Activated T-helper 1 cell treated with Interleukin-2 at 50 U/mL for 16 hours (primary cell): ENCODE measurements around the gene PDZD2.
"Not testable (repeated sequence)": the region's sequence is repeated elsewhere in the genome, so short reads cannot be mapped to it uniquely, and the experiment has no call there.

Experiments
- DNase-seq: peaks from one replicate; pipeline ENCODE4 v3.0.0-alpha.2; 2020; ENCODE audit warnings: low read depth

PDZD2 gene

DNA sequence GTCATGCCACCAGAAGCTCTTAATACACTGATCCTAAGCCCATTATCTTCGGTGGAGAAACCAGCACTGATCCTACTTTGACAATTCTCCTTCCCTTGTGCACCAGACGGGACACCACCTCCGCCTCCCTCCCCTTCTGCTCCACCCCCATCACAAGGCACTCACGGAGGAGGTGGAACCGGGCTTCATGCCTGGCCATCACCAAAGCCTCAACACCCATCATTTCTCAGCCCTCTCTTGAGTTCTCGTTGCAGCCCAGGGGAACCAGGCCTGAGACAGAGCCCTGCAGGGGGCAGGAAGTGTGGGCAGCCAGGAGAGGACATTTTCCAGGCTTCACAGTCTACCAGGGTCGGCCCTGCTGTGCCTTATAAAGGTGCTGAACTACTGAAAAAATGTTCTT lies 374.7 kb downstream of the PDZD2 start:
- no peak for DNase-seq

DNA sequence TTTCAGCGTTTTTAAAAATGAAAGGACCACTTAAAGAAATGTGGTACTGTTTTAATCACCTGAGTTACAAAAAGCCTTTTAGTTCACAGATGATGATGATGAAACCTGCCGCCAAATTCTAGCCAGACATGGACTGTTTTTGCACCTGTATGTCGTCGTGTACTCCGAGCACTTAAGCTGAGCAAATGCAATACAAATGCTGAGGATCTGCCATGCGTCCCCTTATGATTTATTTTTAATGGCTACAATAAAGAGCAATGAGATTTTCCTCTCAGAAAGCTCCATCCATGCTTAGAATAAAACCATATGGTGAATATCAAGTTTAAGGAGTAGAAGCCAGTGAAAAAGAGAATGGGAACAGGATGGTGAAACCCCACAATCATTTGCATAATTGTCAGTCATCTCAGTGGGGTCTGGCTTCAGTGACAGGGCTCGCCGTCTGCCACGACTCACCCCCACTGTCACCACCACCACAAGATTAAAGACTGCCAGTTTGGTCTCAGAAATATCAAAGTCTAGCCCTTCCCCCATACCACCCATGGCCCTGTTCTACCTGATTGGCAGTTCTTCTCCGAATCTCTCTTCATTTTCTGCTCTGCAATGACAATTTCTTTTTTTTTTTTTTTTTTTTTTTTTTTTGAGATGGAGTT lies 375.3 kb downstream of the PDZD2 start:
- DNase-seq = no peak

DNA sequence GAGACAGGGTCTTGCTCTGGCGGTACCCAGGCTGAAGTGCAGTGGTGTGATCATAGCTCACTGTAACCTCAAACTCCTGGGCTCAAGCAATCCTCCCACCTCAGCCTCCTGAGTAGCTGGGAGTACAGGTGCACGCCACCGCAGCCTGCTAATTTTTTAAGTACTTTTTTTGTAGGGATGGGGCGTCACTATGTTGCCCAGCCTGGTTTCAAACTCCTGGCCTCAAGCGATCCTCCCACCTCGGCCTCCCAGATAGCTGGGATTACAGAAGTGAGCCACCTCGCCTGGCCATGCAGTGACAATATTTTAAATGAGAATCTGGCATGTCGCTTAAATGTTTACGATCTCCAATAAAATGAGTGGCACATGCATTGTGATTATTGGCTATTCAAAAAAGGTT lies 376.3 kb downstream of the PDZD2 start:
- not testable (repeated sequence) for DNase-seq

- DNase-seq = no peak
Measured at GRCh38 chr5:32017692-32018367, 378.9 kb downstream of the PDZD2 start.

DNA sequence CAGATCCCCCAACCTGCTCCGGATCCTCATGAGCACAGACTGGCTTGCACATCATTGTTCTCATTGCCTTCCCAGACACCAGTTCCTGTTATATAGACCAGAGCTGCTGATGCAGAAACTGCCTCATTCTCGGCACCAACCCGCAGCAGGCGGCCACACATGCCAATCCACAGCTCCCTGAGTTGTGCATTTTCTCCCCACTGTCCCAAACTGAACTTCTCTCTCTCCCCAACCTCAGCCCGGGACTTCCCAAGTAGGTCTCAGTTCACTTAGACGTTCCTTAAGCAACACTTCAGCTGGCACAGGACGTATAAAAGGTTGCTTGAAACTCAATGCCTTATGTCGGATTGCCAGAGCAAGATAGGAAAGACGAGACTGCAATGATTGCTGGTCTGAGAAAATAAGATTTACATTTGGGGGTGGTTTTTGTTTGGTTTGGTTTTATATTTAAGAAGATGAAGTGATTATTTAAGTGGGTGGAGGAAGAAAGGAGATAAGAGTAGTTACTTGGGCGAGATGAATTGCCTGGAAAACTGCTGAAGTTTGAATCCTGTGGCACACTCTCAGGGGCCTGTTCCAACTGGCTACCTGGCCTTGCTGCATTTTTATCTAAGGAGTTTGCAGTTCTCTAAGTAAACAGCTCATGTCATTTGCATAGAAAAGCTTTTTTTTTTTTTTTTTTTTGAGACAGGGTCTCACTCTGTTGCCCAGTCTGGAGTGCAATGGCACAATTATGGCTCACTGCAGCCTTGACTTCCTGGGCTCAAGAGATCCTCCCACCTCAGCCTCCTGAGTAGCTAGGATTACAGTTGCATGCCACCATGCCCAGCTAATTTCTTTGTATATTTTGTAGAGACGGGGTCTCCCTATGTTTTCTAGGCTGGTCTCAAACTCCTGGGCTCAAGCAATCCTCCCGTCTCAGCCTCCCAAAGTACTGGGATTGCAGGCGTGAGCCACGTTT lies 379.8 kb downstream of the PDZD2 start:
- DNase-seq = no peak

GRCh38 chr5:32020271-32020670 lies 381.3 kb downstream of the PDZD2 start:
- DNase-seq = no peak

DNA sequence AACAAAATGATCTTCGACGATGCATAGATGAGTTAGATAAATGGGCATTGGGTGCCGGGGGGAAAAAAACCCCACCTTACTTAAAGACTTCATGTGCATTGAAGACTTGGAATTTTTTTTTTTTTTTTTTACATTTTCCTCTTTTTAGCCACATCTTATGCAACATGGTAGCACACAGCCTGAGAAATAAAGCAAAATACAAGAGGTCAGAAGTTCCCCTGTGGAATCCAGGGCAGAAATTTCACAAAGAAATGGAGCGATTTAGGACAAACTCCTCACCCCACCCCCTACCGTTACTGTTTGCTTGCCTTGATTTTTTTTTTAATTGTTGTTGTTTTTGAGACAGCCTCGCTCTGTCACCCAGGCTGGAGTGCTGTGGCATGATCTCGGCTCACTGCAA lies 382.0 kb downstream of the PDZD2 start:
- no peak for DNase-seq

GRCh38 chr5:32021771-32022170 lies 382.8 kb downstream of the PDZD2 start:
- no peak for DNase-seq

- DNase-seq = no peak
Measured at GRCh38 chr5:32022638-32023037, 383.7 kb downstream of the PDZD2 start.

DNA sequence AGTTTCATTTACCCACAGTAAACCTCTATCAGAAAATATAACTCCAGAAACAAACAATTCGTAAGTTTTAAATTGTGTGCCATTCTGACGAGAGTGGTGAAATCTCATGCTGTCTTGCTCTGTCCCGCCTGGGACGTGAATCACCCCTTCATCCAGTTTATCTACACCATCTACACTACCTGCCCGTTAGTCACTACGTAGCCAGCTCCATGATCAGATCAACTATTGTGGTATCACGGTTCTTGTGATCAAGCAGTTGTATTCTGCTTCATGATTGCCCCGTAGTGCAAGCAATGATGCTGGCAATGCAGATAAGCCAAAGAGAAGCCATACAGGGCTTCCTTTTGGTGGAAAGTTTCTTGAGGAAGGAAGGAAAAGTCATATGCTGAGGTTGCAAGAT lies 384.9 kb downstream of the PDZD2 start:
- DNase-seq = no peak

DNA sequence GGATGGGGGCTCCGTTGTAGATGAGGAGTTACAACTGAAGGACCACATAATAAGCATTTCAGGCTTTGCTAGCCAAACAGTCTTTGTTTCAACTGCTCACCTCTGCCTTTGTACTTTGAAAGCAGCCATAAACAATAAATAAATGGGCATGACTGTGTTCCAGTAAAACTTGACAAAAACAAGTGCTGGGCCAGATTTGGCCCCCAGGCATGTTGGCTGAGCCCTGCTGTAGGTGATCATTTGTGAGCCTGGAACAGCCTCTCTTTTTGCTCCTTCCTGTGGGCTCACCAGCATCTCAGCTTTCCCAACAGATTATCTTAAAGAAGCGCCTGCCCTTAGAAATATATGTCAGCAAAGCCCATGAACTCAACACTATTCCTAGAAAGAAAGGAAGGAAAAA lies 385.8 kb downstream of the PDZD2 start:
- DNase-seq = no peak

GRCh38 chr5:32027093-32027716 lies 388.3 kb downstream of the PDZD2 start:
- no peak for DNase-seq

DNA sequence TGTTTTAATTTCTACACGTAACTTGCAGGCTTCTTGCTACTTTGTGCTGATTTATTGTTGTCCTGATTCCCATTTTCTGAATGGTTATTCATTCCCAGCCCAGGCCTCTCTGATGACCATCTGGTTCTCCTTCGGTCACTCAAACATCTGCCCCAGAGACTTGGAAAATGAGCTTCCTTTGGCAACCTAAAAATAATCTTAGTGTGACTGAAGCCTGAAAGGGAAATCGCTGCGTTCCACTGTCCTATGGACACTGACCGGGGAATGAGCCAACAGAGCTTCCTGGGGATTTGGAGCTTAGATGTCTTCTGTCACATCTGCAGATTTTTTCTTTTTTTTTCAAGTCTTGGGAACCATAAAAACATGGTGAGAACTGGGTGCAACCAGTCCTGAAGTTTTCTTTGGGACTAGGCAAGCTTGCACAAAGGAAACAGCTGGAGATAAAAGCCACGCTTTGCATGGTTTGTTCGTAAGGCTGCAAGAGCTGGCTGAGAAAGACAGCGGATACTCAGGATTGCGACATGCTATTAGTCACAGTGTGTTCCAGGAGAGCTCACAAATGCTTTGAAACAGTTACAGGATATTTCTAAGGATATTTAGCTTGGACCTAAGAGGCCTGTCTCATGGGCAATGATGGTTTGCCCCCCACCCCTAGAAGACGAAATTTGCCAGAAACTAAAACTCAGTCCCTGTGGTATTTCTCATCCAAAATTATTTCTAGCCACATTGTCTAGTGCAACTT lies 389.0 kb downstream of the PDZD2 start:
- DNase-seq = no peak

DNA sequence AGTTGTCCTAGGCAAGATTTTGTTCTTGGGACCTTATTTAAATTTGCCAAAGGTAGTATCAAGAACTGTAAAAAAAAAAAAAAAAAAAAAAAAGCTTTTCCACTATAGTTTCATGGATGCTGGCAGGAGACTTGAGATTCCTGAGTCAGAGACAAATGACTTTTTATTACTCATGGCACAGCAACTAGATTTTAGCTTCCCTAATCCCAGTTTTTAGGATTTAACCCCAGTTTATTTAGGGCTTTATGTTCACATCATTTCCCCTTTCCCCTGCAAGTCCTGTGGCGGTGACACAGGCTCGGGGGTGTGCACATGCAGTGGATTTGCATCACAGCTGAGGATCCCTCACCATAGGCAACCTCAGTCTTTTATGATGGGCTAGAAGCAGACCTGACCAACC lies 390.3 kb downstream of the PDZD2 start:
- no peak for DNase-seq

GRCh38 chr5:32029781-32030180 lies 390.9 kb downstream of the PDZD2 start:
- no peak for DNase-seq

GRCh38 chr5:32030222-32030621 lies 391.3 kb downstream of the PDZD2 start:
- DNase-seq = no peak

DNA sequence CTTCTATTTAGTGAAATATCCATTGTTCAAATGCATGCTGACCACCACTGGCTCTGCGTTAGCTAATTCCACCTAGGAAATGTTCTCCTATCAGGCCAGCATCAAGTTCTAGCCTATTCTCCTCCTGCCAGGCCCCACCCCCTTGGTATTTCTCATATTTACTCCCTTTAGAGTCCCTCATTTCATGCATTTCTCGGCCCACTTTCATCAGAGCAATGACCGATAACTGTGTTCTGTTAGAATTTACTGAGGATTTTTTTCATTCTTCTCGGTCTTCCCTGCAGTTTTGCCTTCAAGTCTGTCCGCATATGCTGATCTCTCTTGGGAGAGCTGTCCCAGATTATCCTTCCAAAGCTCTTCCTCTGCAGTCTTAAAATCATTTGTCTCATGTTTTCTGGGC lies 391.8 kb downstream of the PDZD2 start:
- DNase-seq = no peak

GRCh38 chr5:32031089-32031488 lies 392.2 kb downstream of the PDZD2 start:
- no peak for DNase-seq

GRCh38 chr5:32038523-32038922 lies 399.6 kb downstream of the PDZD2 start:
- no peak for DNase-seq

- DNase-seq = not testable (repeated sequence)
Measured at GRCh38 chr5:32039133-32039532, 400.2 kb downstream of the PDZD2 start.

- DNase-seq = not testable (repeated sequence)
Measured at GRCh38 chr5:32039601-32040000, 400.7 kb downstream of the PDZD2 start.
